ENCODE measurements around the gene MBTPS1.

Gene MBTPS1

GRCh38 chr16:84095466-84095865 is 21.3 kb downstream of the MBTPS1 start:
- DNase-seq: no peak

DNA sequence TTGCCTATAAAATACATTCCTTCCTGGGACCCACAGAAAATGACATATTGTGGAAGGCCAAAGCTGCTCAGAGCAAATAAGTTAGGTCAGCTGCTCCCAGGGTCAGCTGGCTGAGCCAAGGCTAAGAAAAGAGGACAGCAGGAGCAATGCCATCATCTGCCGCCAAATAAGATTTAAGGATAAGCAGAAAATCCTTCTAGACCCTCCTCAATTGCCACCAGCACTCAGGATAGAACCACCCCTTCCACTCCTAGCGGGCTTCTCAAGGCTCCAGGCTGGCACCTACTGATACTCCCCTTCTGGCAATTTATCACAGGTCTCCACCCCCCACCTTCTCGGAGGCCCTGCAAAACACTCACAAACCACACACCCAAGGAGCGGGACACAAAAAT is 22.9 kb downstream of the MBTPS1 start:
- DNase-seq: no peak

DNA sequence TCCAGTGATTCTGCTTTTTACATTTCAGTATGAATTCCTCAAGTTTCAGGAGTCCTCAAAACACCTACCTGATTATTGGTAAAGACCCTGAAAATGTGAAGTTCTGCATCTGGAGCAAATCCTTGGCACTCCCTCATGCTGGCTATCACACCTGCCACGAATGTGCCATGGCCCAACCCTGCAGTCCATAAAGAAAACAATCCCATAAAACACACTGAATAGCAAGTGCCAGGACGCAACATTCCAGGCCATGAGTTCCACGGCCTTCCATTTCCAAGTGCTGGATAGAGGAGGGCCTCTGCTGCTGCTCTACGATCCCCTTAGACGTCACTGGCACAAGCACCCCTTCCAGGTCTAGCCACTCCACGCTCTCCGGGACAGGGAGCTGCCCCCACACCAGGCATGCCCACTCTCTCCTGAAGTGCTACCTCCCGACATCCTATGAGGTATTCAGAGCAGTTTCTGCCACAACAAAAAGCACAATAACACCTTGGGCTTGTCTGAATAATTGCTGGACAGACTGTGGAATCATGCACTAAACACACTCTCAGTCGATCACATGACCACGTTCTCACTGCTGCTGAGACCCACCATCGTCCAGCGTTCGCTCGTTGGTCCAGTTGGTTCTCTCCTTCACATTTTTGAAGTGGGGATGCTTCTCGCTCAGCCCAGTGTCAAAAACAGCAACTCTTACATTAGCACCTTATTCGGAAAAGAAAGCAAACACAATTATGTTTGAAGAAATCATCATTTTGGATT is 23.4 kb downstream of the MBTPS1 start:
- DNase-seq: no peak

- no peak for DNase-seq
These were observed 25.3 kb downstream of the MBTPS1 start for GRCh38 chr16:84091460-84091859.

DNA sequence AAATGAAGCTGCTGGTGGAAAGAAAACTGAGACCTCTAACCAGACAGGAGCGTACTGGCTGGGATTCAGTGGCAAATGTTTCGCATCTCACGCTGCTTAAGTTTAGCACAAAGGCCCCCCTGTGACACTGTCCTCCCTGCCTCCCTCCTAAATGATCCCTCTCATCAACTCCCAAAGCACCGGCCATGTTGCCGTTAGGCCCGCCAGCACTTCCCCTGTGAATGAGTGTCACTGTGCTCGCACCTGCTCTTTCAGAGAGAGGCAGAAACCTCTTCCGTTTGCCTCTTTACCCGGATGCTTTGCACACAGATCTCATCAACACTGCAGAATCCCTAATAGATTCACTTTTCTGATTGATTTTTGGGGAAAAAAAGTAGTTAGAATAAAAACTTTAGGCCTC is 26.5 kb downstream of the MBTPS1 start:
- DNase-seq: no peak

GRCh38 chr16:84088695-84089395 is 27.9 kb downstream of the MBTPS1 start:
- DNase-seq: no peak

- no peak for DNase-seq
These were observed 29.1 kb downstream of the MBTPS1 start for GRCh38 chr16:84087466-84088151.

GRCh38 chr16:84087001-84087400 is 29.7 kb downstream of the MBTPS1 start:
- no peak for DNase-seq

DNA sequence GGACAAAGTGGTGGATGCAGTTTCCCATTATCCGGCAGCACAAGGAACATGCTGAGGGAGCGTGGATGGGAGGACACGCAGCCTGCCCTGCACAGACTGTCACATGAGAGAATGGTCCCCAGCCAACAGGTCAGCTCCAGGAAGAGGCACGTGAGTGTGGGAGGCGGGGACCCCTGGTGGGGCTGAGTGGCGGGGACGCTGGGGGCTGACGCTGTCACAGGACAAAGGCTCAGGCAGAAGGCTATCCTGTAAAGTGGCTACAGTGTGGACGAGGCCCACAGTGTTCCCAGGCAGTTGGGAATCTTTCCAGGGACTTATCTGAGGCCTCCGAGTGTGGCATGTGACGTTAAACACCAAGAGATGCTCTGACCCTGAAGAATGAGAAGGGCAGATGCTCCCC is 30.4 kb downstream of the MBTPS1 start:
- no peak for DNase-seq

- DNase-seq: no peak
These were observed 31.0 kb downstream of the MBTPS1 start for GRCh38 chr16:84085773-84086172.

- DNase-seq: no peak
These were observed 31.5 kb downstream of the MBTPS1 start for GRCh38 chr16:84085271-84085667.

- DNase-seq: no peak
These were observed 32.0 kb downstream of the MBTPS1 start for GRCh38 chr16:84084570-84085270.

- DNase-seq: no peak
These were observed 33.7 kb downstream of the MBTPS1 start for GRCh38 chr16:84082835-84083569.

GRCh38 chr16:84082110-84082509 is 34.6 kb downstream of the MBTPS1 start:
- DNase-seq: no peak

DNA sequence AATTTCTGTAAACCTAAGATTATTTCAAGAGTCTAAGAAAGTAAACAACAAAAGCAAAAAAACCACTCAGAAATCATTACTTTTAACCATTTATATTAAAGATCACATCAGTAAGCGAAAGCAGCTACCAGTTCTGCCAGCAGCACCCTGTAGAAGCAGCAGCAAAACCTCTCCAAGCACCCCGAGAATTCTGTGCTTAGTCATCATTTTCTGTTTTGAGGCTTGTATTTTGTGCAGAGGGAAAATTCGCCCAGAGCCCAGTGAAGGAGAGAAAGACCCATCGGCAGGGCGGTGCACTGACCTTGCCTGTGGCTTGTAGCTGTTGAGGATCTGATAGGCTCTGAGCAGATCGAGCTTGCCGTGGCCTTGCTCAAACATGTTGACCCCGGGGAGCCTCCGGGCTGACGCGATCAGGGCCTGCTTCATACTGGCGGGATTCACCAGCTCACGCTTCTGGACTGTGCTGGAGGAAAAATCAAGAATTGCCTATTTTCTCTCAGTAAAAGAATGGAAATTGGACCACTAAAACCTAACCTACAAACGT is 35.2 kb downstream of the MBTPS1 start:
- DNase-seq: no peak

GRCh38 chr16:84080813-84081212 is 35.9 kb downstream of the MBTPS1 start:
- DNase-seq: no peak

DNA sequence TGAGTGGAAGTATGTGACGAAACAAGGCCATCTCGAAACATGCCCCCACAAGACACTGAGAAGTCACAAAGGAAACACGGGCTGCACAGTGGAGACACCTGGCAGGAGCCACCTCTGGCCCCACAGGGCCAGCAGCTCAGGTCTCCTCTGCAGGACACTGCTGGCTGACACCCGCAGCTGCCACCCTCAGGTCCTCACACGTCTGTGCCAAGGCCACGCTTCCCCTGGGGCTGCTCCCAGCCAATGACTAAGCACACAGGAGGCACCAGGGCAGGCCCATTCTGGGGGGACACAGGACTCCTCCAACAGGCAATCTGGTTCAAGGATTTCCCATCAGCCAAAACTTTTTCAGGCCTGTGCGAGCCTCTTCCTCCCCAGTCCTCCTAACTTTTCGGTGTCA is 36.4 kb downstream of the MBTPS1 start:
- no peak for DNase-seq

- no peak for DNase-seq
These were observed 37.1 kb downstream of the MBTPS1 start for GRCh38 chr16:84079664-84080063.

DNA sequence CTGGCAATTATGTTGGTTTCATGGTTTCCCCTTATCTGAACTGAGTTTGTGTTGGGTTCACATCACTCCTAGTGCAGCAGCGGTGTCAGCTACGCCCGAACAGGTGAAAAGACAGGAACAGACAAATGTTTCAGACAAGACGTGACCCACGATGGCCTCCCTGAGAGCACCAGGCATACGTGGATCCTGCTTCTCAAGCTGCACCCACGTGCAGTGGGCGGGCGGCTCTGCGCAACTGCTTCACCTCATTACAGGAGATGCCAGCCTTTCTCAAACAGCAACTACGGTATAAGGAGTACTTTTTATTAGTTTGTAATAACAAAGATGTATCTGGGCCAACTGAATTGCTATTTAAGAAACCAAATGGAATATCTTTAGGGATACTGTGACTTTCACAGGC is 41.4 kb downstream of the MBTPS1 start:
- no peak for DNase-seq

DNA sequence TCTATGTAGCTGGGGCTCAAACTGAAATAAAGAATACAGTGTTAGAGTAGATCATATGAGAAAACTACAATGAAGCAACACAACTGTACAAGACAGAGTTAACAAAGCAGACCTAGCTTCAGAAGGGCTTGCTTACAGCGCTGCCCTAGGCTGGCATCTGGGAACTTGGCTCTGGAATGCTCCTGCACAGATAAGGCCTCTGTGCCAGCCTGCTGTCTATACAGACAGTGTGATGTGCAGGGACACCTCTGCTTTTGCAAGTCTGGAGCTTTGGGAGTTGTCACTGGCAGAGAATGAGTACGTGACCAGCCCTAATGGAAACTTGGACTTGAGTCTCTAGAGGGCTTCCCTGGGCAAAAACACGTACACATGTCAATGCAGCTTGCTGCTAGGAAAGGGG is 42.0 kb downstream of the MBTPS1 start:
- DNase-seq: no peak

DNA sequence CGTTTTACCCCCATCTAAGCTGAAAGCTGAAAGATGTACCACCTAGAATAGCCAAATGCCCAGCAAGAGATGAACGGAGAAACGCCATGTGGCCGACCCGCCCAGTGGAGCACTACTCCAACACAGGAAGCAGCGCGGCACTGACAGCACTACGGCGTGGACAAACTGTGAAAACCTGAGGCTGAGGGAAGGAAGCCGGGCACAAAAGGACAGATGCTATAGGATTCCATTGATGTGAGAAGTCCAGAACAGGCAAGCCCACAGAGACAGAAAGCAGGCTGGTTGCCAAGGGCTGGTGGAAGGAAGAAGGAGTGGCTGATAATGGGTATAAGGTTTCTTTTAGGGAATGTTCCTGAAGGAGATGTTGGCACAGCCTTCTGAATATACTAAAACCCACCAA is 44.7 kb downstream of the MBTPS1 start:
- DNase-seq: peak; percentile 72

DNA sequence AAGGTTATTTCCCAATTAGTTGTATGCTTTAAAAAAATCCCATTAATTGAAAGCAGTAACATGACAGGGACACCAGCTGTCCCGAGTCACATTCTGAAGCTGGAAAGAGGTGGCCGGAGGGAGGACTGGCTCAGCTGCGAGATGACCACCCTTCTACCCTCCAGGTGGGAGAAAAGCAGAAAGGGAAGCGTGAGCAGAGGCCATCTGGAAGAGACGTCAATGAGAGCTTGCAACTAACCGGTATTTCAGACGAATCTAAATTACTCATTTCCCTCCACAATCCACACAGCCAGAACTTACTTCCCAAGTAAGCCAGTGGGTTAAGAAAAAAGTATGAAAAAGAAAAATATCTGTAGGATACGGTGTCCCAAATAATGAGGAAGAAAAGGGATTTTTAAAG is 45.6 kb downstream of the MBTPS1 start:
- no peak for DNase-seq

All from NCI-H226 (cell line).